T-helper 17 cell (primary cell): ENCODE measurements around the gene PTPN7. TPM values are rescaled to one million over a fixed set of nuclear protein-coding genes. Genes with fewer than 3 reads are reported as not detected.
"Not testable (repeated sequence)": the region's sequence is repeated elsewhere in the genome, so short reads cannot be mapped to it uniquely, and the experiment has no call there.

Experiments used
- ATAC-seq: fragments of 150-1000 bp; cut with Tn5 transposase; 2 replicates; pipeline ENCODE4 v1.10.0; 2021; ENCODE audit warnings: mild to moderate bottlenecking, moderate library complexity
- DNase-seq, 3 donors: peaks; one replicate each; pipeline versions ENCODE4 v3.0.0 to v3.0.0-alpha.2; 2020 to 2021
- H3K9me3 ChIP-seq: one replicate; pipeline ENCODE4 v1.7.0; 2013; ENCODE audit warnings: low read length, mild to moderate bottlenecking; ENCODE audit not compliant: control insufficient read depth, poor library complexity, severe bottlenecking
- H3K27ac Mint-ChIP-seq: one replicate; pipeline ENCODE4 v1.8.0; 2022; ENCODE audit warnings: mild to moderate bottlenecking, moderate library complexity, mixed read lengths
- H3K27me3 Mint-ChIP-seq: one replicate; pipeline ENCODE4 v1.8.0; 2022; ENCODE audit warnings: mixed read lengths
- H3K36me3 Mint-ChIP-seq: one replicate; pipeline ENCODE4 v1.8.0; 2022; ENCODE audit warnings: low read depth, mixed read lengths
- H3K4me1 Mint-ChIP-seq: one replicate; pipeline ENCODE4 v1.8.0; 2022; ENCODE audit warnings: mild to moderate bottlenecking, mixed read lengths
- H3K4me3 Mint-ChIP-seq: one replicate; pipeline ENCODE4 v1.8.0; 2022; ENCODE audit warnings: mild to moderate bottlenecking, moderate library complexity, mixed read lengths
- total RNA-seq, 4 donors: library from RNA in 2 of 4; stranded (reverse) in 2 of 4; gene quantifications; one replicate each; pipeline ENCODE4 v1.2.3 and lab custom pipeline; 2022 to 2026

PTPN7 gene
- total RNA-seq, 2 donors from 2014 or later: 97.5 to 101 TPM

DNA sequence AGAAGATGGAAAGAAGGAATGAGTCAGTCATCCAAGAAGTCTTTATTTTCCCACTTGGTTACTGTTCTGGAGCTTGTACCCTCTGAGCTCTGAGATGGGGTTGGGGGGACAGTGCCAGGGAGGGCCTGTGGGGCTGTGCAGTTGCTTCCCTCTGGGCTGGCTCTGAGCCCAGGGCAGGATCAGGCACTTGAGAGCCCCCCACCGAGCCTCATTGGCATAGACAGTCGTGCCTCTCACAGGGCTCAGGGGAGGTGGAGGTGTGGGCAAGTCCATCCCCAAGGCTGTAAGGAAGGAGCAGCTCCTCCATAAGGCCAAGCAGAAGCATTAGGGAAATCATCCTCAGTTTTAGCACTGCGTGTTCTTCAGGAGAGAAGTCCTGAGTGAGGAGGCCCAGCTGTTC lies 13.4 kb downstream of the PTPN7 start:
- Mint-ChIP-seq H3K27me3 (no peaks in the 10 kb centered on the region), H3K4me1 (peaks cover 32% of the 10 kb centered on the region), H3K36me3 (peaks cover 12% of the 10 kb centered on the region), H3K27ac (peak overlapping the region; percentile 85), H3K4me3 (no peak overlapping the region)
- DNase-seq (no peak), ATAC-seq (no peak)
- no peaks in the 10 kb centered on the region for H3K9me3 ChIP-seq

DNA sequence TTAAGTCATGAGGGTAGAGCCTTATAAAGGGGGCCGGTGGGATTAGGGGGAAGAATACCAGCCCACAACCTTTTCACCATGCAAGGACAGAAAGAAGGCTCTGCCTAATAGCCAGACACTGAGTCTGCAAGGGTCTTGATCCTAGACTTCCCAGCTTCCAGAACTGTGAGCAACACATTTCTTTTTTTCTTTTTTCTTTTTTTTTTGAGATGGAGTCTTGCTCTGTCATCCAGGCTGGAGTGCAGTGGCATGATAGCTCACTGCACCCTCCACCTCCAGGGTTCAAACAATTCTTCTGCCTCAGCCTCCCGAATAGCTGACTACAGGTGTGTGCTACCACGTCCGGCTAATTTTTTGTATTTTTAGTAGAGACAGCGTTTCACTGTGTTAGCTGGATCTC lies 14.1 kb downstream of the PTPN7 start:
- Mint-ChIP-seq H3K4me1 (peaks cover 32% of the 10 kb centered on the region), H3K36me3 (peaks cover 12% of the 10 kb centered on the region), H3K27ac (peak overlapping the region; percentile 85), H3K27me3 (no peaks in the 10 kb centered on the region), H3K4me3 (peak overlapping the region; percentile 98)
- ATAC-seq (no peak), DNase-seq (no peak)
- H3K9me3 ChIP-seq: no peaks in the 10 kb centered on the region

DNA sequence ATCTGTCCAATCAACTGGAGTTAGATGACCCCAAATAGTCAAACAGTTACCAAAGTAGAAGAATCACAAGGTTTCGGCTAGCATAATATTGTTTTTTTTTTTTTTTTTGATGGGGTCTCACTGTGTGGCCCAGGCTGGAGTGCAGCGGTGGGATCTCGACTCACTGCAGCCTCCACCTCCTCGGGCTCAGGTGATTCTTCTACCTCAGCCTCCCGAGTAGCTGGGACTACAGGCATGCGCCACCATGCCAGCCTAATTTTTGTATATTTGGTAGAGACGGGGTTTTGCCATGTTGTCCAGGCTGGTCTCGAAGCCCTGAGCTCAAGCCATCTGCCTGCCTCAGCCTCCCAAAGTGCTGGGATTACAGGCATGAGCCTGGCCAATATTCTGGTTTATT lies 14.7 kb downstream of the PTPN7 start:
- H3K9me3 ChIP-seq, DNase-seq, H3K36me3 Mint-ChIP-seq, H3K27me3 Mint-ChIP-seq, ATAC-seq: not testable (repeated sequence)
- peak overlapping the region; percentile 98 for H3K4me3 Mint-ChIP-seq
- H3K27ac Mint-ChIP-seq: peak overlapping the region; percentile 85
- H3K4me1 Mint-ChIP-seq: peaks cover 30% of the 10 kb centered on the region

DNA sequence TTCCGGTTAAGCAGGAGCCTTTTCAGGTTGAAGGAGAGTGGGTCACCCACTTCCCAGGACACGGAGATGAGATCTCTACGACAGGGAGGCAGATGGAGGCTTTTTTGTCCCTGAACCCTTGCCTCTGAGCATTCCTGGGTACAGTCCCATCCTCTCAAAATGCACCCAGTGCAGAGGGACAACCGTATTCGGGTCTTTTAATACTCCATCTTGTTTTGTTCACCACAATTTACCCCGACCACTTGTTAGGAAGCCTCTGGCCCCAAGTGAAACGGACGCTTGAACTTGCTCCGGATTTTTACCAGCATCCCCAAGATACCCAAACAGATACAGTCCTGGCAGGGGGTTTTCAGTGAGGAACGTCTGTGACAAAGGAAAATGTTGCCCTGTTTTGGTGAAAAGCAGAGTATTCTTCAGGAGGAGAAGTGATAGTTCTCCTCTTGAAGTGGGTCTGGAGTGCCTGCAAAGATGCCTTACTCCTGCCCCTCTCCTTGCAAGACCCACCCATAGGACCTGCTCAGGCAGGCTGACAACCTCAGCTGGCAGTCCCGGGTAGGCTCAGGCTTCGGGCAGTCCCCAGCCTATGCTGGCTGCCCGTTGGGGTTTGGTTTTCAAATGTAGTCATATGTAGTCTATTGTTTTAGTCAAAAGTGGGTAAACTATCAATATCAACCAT lies 15.2 kb downstream of the PTPN7 start:
- no peaks in the 10 kb centered on the region for H3K9me3 ChIP-seq
- peak; percentile 40 for ATAC-seq
- Mint-ChIP-seq H3K36me3 (peaks cover 5% of the 10 kb centered on the region), H3K4me3 (peak overlapping the region; percentile 98), H3K27me3 (no peaks in the 10 kb centered on the region), H3K27ac (peak overlapping the region; percentile 85), H3K4me1 (peaks cover 28% of the 10 kb centered on the region)
- no peak for DNase-seq

DNA sequence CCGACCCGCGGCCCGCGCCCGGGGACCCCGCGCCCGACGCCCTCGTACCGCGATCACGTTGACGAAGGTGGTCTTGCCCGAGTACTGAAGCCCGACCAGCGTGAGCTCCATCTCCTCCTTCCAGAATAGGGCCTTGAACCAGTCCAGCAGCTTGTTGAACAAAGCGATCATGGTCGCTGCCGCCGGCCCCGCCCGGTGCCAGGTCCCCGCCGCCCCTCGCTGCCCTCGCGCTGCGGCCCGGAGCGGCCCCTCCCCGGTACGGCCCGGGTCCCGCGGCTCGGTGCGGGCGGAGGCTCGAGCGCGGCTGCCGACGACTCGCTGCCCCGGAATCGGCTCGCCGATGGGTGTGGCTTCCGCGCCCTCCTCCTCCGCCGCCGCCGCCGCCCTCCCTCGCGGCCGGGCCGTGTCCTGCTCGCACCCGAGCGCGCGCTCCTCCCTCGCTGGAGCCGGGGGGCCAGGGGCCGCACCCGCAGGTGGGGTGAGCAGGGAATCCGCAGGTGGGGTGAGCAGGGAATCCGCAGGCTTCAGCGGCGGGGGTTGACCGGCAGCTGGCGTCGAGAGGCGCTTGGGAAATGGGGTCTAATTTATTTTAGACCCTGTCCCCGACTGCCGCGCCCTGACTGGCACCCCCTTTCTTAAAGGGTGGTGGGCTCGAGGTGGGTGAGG lies 15.9 kb downstream of the PTPN7 start, which contains the start of gene ARL8A:
TSS of gene ARL8A (minus strand) at position 336 of the 666 bp plus-strand sequence. CDS start at position 171, 165 bp downstream.
- Mint-ChIP-seq H3K4me3 (peak within 1 kb of the TSS; percentile 98), H3K27ac (peak within 1 kb of the TSS; percentile 96)
- DNase-seq: peak; percentile 50 to 71 (median 65)

DNA sequence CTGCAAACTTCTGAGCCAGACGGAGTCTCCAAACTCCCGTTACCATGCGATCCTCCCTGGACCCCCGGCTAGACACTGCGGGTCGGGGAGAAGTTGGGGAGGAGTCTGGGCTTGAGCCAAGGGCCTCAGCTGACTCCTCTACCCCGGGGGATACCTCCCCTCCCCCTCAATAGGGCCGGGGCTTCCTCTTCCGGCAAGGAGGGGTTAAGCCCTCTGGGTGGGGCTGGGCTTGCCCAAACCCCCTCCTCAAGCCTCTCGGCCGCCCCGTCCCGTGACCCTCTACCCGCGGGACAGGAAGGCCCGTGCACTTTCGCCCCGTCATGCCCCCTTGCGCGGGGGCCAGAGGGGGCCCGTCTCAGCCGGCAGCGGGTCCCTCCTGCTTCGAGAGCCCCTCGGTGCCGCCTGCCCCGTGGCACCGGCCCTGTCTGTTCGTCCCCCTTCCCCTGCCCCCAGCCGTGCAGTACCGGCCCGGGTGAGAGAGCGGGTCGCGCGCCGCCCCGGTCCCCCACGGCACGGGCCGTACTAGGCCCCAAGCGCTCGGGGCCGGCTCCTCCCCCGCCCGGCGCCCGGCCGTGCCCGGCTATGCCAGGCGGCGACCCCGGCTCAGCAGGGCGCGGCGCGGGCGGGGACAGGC lies 16.5 kb downstream of the PTPN7 start:
- Mint-ChIP-seq H3K27ac (peak overlapping the region; percentile 96), H3K36me3 (peaks cover 5% of the 10 kb centered on the region), H3K4me1 (peaks cover 28% of the 10 kb centered on the region), H3K27me3 (no peaks in the 10 kb centered on the region), H3K4me3 (peak overlapping the region; percentile 98)
- DNase-seq (no peak), ATAC-seq (peak; percentile 55)
- H3K9me3 ChIP-seq: no peaks in the 10 kb centered on the region

More for the DNA sequence above, 15.9 kb downstream of the PTPN7 start, which contains the start of gene ARL8A:
- H3K9me3 ChIP-seq: no peaks in the 10 kb centered on the region
- Mint-ChIP-seq H3K4me1 (peaks cover 28% of the 10 kb centered on the region), H3K27me3 (no peaks in the 10 kb centered on the region), H3K36me3 (peaks cover 5% of the 10 kb centered on the region)
- ATAC-seq: peak; percentile 78

DNA sequence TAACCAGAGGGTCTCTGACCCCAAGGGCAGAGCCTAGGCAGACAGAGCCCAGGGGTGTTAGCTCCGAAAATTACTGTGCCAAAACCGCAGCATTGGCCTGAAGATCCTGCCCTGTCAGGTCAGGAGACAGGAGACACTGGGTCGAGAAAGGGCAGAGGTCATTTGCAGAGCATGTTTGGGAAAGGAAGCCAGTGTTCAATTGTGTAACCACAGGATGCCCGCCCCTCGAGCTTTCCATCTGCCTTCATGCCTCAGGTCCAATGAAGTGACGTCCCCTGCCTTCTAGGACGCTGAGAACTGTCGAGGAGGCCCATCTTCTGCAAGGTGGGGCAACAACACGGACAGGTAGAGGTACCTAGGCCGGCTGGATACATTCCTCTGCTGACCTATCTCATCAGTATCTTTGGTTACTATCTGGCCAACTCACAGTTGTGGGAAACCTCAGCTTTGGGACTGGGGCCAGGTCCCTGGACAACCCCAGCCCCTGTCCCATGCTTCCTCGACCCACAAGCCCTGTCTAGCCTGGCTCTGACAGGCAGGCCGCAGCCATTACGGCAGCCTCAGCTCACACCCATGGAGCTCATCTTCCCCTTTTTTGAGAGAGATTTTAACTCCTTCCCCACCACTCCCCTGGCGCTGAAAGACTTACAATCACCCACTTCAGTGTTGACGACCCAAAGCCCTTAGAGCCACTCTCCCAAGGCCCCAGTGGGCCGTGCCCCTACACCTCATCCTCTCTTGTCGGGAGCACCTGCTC lies 17.2 kb downstream of the PTPN7 start:
- H3K9me3 ChIP-seq: no peaks in the 10 kb centered on the region
- Mint-ChIP-seq H3K27ac (peak overlapping the region; percentile 96), H3K4me3 (peak overlapping the region; percentile 98), H3K27me3 (no peaks in the 10 kb centered on the region), H3K4me1 (peaks cover 30% of the 10 kb centered on the region), H3K36me3 (peaks cover 5% of the 10 kb centered on the region)
- ATAC-seq (peak; percentile 49), DNase-seq (no peak)

DNA sequence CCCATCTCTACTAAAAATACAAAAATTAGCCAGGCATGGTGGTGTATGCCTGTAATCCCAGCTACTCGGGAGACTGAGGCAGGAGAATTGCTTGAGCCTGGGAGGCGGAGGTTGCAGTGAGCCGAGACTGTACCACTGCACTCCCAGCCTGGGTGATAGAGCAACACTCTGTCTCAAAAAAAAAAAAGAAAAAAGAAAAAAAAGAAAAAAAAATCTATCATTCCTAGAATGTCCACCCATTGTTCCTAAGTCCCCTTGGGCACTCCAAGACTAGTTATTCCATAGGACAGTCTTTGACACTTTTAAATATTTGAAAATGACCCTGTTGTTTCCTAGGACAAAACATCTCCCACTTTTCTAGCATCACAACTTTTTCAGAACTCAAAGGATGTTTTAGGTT lies 18.9 kb downstream of the PTPN7 start:
- H3K36me3 Mint-ChIP-seq, H3K4me3 Mint-ChIP-seq, H3K27me3 Mint-ChIP-seq, H3K9me3 ChIP-seq, DNase-seq, ATAC-seq: not testable (repeated sequence)
- H3K4me1 Mint-ChIP-seq: peaks cover 30% of the 10 kb centered on the region
- peak overlapping the region; percentile 96 for H3K27ac Mint-ChIP-seq

DNA sequence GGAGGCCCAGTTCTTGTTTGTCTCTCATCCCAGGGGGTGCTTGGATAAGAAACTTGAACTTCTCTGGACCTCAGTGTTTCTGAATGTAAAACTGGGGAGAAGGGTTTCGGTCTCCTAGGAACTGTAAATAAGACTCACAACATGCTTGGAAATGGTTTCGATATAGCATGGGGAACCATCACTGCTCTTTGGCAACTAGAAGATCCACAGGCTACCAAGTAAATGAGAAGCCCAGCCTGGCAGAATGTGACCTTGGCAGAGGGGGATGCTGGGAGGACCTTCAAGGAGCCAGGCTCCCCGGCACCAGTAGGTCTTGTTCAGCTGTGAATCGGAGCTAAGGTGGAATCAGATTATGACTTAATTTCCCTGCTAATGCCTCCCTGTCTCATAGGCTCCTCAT lies 19.6 kb downstream of the PTPN7 start:
- H3K27ac Mint-ChIP-seq: peak overlapping the region; percentile 96
- no peak overlapping the region for H3K4me3 Mint-ChIP-seq
- peaks cover 2% of the 10 kb centered on the region for H3K36me3 Mint-ChIP-seq
- no peaks in the 10 kb centered on the region for H3K27me3 Mint-ChIP-seq
- ATAC-seq (no peak), DNase-seq (no peak)
- H3K4me1 Mint-ChIP-seq: peaks cover 30% of the 10 kb centered on the region
- H3K9me3 ChIP-seq: no peaks in the 10 kb centered on the region

DNA sequence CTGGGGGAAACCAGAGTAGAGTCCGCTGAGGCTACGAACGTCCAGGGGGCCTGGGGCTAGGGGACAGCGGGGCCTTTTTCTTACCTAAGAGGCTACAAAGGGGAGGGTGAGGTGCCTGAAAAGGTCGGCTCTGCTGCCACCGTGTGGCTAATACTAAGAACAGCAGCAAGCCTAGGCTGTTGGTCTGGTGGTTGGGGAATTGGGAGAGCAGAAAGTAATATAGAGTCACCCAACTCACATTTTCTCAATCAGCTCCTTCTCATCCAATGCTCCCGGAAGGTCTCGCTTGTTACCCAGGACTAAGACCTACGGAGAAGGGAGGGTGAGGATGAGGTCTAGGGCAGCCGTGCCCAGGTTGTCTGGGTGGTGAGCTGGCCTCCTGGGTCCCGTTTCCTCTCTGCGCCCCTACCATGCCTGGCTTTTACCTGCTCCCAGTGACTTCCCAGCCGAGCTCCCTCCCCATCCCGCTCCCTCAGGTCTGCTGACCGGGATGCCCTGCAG lies 25.1 kb downstream of the PTPN7 start:
- Mint-ChIP-seq H3K27me3 (no peaks in the 10 kb centered on the region), H3K27ac (no peak overlapping the region), H3K36me3 (no peaks in the 10 kb centered on the region)

DNA sequence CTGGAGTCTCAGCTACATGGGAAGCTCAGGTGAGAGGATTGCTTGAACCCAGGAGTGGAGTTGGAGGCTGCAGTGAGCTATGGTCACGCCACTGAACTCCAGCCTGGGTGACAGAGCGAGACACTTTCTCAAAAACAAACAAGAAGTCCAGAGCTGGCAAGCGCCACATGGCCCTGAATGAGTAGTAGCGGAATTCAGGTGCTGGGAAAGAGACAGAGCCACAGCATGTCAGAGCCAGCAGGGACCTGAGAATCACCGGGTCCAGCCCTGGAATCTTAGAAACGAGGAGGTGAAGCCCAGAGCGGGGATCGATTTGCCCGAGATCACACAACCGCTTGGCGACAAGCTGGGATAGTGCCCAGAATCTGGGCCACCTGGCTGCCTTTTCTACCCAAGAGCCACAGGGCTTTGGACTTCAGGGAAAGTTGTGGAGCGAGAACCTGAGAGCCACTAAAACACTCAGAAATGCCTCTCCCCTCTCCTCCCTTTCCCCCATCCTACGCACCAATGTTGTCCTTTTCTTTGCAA lies 25.7 kb downstream of the PTPN7 start:
- H3K9me3 ChIP-seq: no peaks in the 10 kb centered on the region
- no peak overlapping the region for H3K4me3 Mint-ChIP-seq
- no peaks in the 10 kb centered on the region for H3K27me3 Mint-ChIP-seq
- H3K4me1 Mint-ChIP-seq: peaks cover 12% of the 10 kb centered on the region
- DNase-seq (no peak), ATAC-seq (no peak)
- H3K27ac Mint-ChIP-seq: no peak overlapping the region
- H3K36me3 Mint-ChIP-seq: no peaks in the 10 kb centered on the region

More for the DNA sequence above, 25.1 kb downstream of the PTPN7 start:
- ATAC-seq (peak; percentile 92), DNase-seq (peak in 2 of 3 donors; percentile 31 to 34)
- no peaks in the 10 kb centered on the region for H3K9me3 ChIP-seq
- no peak overlapping the region for H3K4me3 Mint-ChIP-seq
- H3K4me1 Mint-ChIP-seq: peaks cover 12% of the 10 kb centered on the region

DNA sequence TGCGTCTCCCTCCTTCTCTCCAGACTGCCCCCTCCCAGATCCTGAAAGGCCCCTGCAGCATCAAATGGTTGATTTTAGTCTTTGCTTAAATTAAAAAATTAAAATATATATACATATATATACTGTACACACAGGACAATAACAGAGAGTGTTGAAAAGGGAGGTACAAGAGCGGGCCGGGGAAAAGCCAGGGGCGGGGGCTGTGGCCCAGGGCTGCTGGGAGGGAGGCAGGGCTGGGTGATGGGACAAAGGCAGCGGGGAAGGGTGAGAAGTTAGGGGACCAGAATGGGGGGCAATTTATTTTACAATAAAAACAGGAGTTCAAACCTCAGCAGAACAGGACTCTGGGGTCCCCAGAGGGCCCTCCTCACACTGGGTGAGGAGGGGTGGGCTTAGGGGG lies 26.4 kb downstream of the PTPN7 start:
- H3K36me3 Mint-ChIP-seq: peaks cover 2% of the 10 kb centered on the region
- H3K27me3 Mint-ChIP-seq: no peaks in the 10 kb centered on the region

More for the DNA sequence above, 26.4 kb downstream of the PTPN7 start:
- H3K4me3 Mint-ChIP-seq: no peak overlapping the region
- no peak for DNase-seq
- ATAC-seq: no peak
- H3K9me3 ChIP-seq: no peaks in the 10 kb centered on the region
- H3K27ac Mint-ChIP-seq: no peak overlapping the region
- H3K4me1 Mint-ChIP-seq: peaks cover 15% of the 10 kb centered on the region
